ENCODE measurements around the gene LYSMD4. TPM values are rescaled to one million over a fixed set of nuclear protein-coding genes. Genes with fewer than 3 reads are reported as not detected.

The LYSMD4 gene
- total and polyA plus RNA-seq, 5 donors from 2014 or later = 4.9 to 14.6 (median 6.6) TPM

GRCh38 chr15:99721896-99722295 is 11.3 kb downstream of the LYSMD4 start:
- Histone ChIP-seq H3K9me3 (ENCODE audit: control insufficient read depth in 2 of 2, low read length in 2 of 2) (no peaks in the 10 kb centered on the region), H3K27ac (ENCODE audit: insufficient read depth, low read length, poor library complexity, severe bottlenecking) (no peak overlapping the region), H3K36me3 (ENCODE audit: control insufficient read depth, insufficient read depth, low read length) (no peaks in the 10 kb centered on the region), H3K4me1 (ENCODE audit: control insufficient read depth, insufficient read depth, low read length, poor library complexity, severe bottlenecking) (peaks cover 9% of the 10 kb centered on the region), H3K27me3 (ENCODE audit: control insufficient read depth, insufficient read depth, low read length) (no peaks in the 10 kb centered on the region), H3K4me3 (ENCODE audit: low read depth, low read length) (no peak overlapping the region)
- peaks cover 18 to 28% (median 23%) of the 10 kb centered on the region in 4 donors for H3K4me1 Mint-ChIP-seq
- ATAC-seq (ENCODE audit: low read depth in 2 of 2) (no peak), DNase-seq (no peak)
- no peak overlapping the region for H3K27ac Mint-ChIP-seq
- peaks cover 5% of the 10 kb centered on the region for H3K36me3 Mint-ChIP-seq
- no peaks in the 10 kb centered on the region for H3K27me3 Mint-ChIP-seq
- H3K4me3 Mint-ChIP-seq = no peak overlapping the region
- H3K9me3 Mint-ChIP-seq = no peaks in the 10 kb centered on the region

GRCh38 chr15:99721104-99721778 is 12.0 kb downstream of the LYSMD4 start:
- Histone ChIP-seq H3K4me3 (ENCODE audit: low read depth, low read length) (no peak overlapping the region), H3K27ac (ENCODE audit: insufficient read depth, low read length, poor library complexity, severe bottlenecking) (no peak overlapping the region), H3K4me1 (ENCODE audit: control insufficient read depth, insufficient read depth, low read length, poor library complexity, severe bottlenecking) (peaks cover 9% of the 10 kb centered on the region), H3K9me3 (ENCODE audit: control insufficient read depth in 2 of 2, low read length in 2 of 2) (no peaks in the 10 kb centered on the region), H3K36me3 (ENCODE audit: control insufficient read depth, insufficient read depth, low read length) (no peaks in the 10 kb centered on the region), H3K27me3 (ENCODE audit: control insufficient read depth, insufficient read depth, low read length) (no peaks in the 10 kb centered on the region)
- no peak for ATAC-seq (ENCODE audit: low read depth in 2 of 2)
- peak in 1 of 3 donors; percentile 34 for DNase-seq
- peaks cover 3% of the 10 kb centered on the region for H3K36me3 Mint-ChIP-seq
- no peaks in the 10 kb centered on the region for H3K27me3 Mint-ChIP-seq
- peak overlapping the region in 3 of 4 donors; percentile 46 to 78 (median 61) for H3K4me3 Mint-ChIP-seq
- no peaks in the 10 kb centered on the region for H3K9me3 Mint-ChIP-seq
- H3K4me1 Mint-ChIP-seq = peaks cover 18 to 27% (median 22%) of the 10 kb centered on the region in 4 donors
- H3K27ac Mint-ChIP-seq = peak overlapping the region; percentile 7 to 89 (median 52)

- H3K4me3 Mint-ChIP-seq = peak overlapping the region; percentile 46 to 78 (median 54)
- Histone ChIP-seq H3K36me3 (ENCODE audit: control insufficient read depth, insufficient read depth, low read length) (no peaks in the 10 kb centered on the region), H3K27ac (ENCODE audit: insufficient read depth, low read length, poor library complexity, severe bottlenecking) (no peak overlapping the region), H3K4me3 (ENCODE audit: low read depth, low read length) (no peak overlapping the region), H3K4me1 (ENCODE audit: control insufficient read depth, insufficient read depth, low read length, poor library complexity, severe bottlenecking) (peaks cover 9% of the 10 kb centered on the region), H3K27me3 (ENCODE audit: control insufficient read depth, insufficient read depth, low read length) (no peaks in the 10 kb centered on the region), H3K9me3 (ENCODE audit: control insufficient read depth in 2 of 2, low read length in 2 of 2) (no peaks in the 10 kb centered on the region)
- ATAC-seq (ENCODE audit: low read depth in 2 of 2) = peak in 1 of 2 donors; percentile 50
- no peaks in the 10 kb centered on the region for H3K9me3 Mint-ChIP-seq
- H3K4me1 Mint-ChIP-seq = peaks cover 18 to 27% (median 22%) of the 10 kb centered on the region in 4 donors
- peak in 1 of 3 donors; percentile 41 for DNase-seq
- no peaks in the 10 kb centered on the region for H3K27me3 Mint-ChIP-seq
- H3K27ac Mint-ChIP-seq = peak overlapping the region; percentile 7 to 89 (median 52)
- peaks cover 3% of the 10 kb centered on the region for H3K36me3 Mint-ChIP-seq
Observed at GRCh38 chr15:99720533-99720932, 12.7 kb downstream of the LYSMD4 start.

GRCh38 chr15:99719096-99719541 is 14.1 kb downstream of the LYSMD4 start:
- H3K36me3 Mint-ChIP-seq = peaks cover 3% of the 10 kb centered on the region
- H3K4me3 Mint-ChIP-seq = no peak overlapping the region
- H3K27me3 Mint-ChIP-seq = no peaks in the 10 kb centered on the region
- Histone ChIP-seq H3K36me3 (ENCODE audit: control insufficient read depth, insufficient read depth, low read length) (peaks cover 4% of the 10 kb centered on the region), H3K4me1 (ENCODE audit: control insufficient read depth, insufficient read depth, low read length, poor library complexity, severe bottlenecking) (peaks cover 9% of the 10 kb centered on the region), H3K27me3 (ENCODE audit: control insufficient read depth, insufficient read depth, low read length) (no peaks in the 10 kb centered on the region), H3K27ac (ENCODE audit: insufficient read depth, low read length, poor library complexity, severe bottlenecking) (no peak overlapping the region), H3K4me3 (ENCODE audit: low read depth, low read length) (no peak overlapping the region), H3K9me3 (ENCODE audit: control insufficient read depth in 2 of 2, low read length in 2 of 2) (no peaks in the 10 kb centered on the region)
- H3K27ac Mint-ChIP-seq = peak overlapping the region in 1 of 3 donors; percentile 42
- H3K9me3 Mint-ChIP-seq = no peaks in the 10 kb centered on the region
- DNase-seq (no peak), ATAC-seq (ENCODE audit: low read depth in 2 of 2) (no peak)
- H3K4me1 Mint-ChIP-seq = peaks cover 18 to 27% (median 22%) of the 10 kb centered on the region in 4 donors

GRCh38 chr15:99718421-99718820 is 14.8 kb downstream of the LYSMD4 start:
- H3K27ac ChIP-seq (ENCODE audit: insufficient read depth, low read length, poor library complexity, severe bottlenecking) = no peak overlapping the region
- peaks cover 9% of the 10 kb centered on the region for H3K4me1 ChIP-seq (ENCODE audit: control insufficient read depth, insufficient read depth, low read length, poor library complexity, severe bottlenecking)
- no peak overlapping the region for H3K4me3 ChIP-seq (ENCODE audit: low read depth, low read length)
- no peaks in the 10 kb centered on the region for H3K9me3 Mint-ChIP-seq
- no peak overlapping the region for H3K4me3 Mint-ChIP-seq
- ATAC-seq (ENCODE audit: low read depth in 2 of 2) (no peak), DNase-seq (no peak)
- peaks cover 12 to 27% (median 17%) of the 10 kb centered on the region in 4 donors for H3K4me1 Mint-ChIP-seq
- peak overlapping the region in 2 of 3 donors; percentile 62 to 83 for H3K27ac Mint-ChIP-seq
- H3K9me3 ChIP-seq (ENCODE audit: control insufficient read depth in 2 of 2, low read length in 2 of 2) = no peaks in the 10 kb centered on the region
- no peaks in the 10 kb centered on the region for H3K27me3 ChIP-seq (ENCODE audit: control insufficient read depth, insufficient read depth, low read length)
- peaks cover 3% of the 10 kb centered on the region for H3K36me3 Mint-ChIP-seq
- peaks cover 5% of the 10 kb centered on the region for H3K36me3 ChIP-seq (ENCODE audit: control insufficient read depth, insufficient read depth, low read length)
- H3K27me3 Mint-ChIP-seq = no peaks in the 10 kb centered on the region

GRCh38 chr15:99717161-99718009 is 15.9 kb downstream of the LYSMD4 start:
- H3K27me3 Mint-ChIP-seq = no peaks in the 10 kb centered on the region
- H3K9me3 Mint-ChIP-seq = no peaks in the 10 kb centered on the region
- H3K36me3 ChIP-seq (ENCODE audit: control insufficient read depth, insufficient read depth, low read length) = peaks cover 14% of the 10 kb centered on the region
- peak overlapping the region in 1 of 3 donors; percentile 62 for H3K27ac Mint-ChIP-seq
- no peak overlapping the region for H3K4me3 Mint-ChIP-seq
- DNase-seq (no peak), ATAC-seq (ENCODE audit: low read depth in 2 of 2) (no peak)
- H3K27ac ChIP-seq (ENCODE audit: insufficient read depth, low read length, poor library complexity, severe bottlenecking) = no peak overlapping the region
- H3K4me3 ChIP-seq (ENCODE audit: low read depth, low read length) = no peak overlapping the region
- no peaks in the 10 kb centered on the region for H3K9me3 ChIP-seq (ENCODE audit: control insufficient read depth in 2 of 2, low read length in 2 of 2)
- peaks cover 10 to 28% (median 16%) of the 10 kb centered on the region in 4 donors for H3K4me1 Mint-ChIP-seq
- peaks cover 9% of the 10 kb centered on the region for H3K4me1 ChIP-seq (ENCODE audit: control insufficient read depth, insufficient read depth, low read length, poor library complexity, severe bottlenecking)
- H3K27me3 ChIP-seq (ENCODE audit: control insufficient read depth, insufficient read depth, low read length) = no peaks in the 10 kb centered on the region
- peaks cover 8% of the 10 kb centered on the region for H3K36me3 Mint-ChIP-seq

GRCh38 chr15:99716540-99717095 is 16.6 kb downstream of the LYSMD4 start:
- Histone ChIP-seq H3K27me3 (ENCODE audit: control insufficient read depth, insufficient read depth, low read length) (no peaks in the 10 kb centered on the region), H3K9me3 (ENCODE audit: control insufficient read depth in 2 of 2, low read length in 2 of 2) (no peaks in the 10 kb centered on the region), H3K36me3 (ENCODE audit: control insufficient read depth, insufficient read depth, low read length) (peaks cover 20% of the 10 kb centered on the region), H3K4me1 (ENCODE audit: control insufficient read depth, insufficient read depth, low read length, poor library complexity, severe bottlenecking) (peaks cover 9% of the 10 kb centered on the region), H3K27ac (ENCODE audit: insufficient read depth, low read length, poor library complexity, severe bottlenecking) (no peak overlapping the region), H3K4me3 (ENCODE audit: low read depth, low read length) (no peak overlapping the region)
- peaks cover 8% of the 10 kb centered on the region for H3K36me3 Mint-ChIP-seq
- no peaks in the 10 kb centered on the region for H3K9me3 Mint-ChIP-seq
- H3K4me3 Mint-ChIP-seq = no peak overlapping the region
- ATAC-seq (ENCODE audit: low read depth in 2 of 2) (no peak), DNase-seq (no peak)
- H3K4me1 Mint-ChIP-seq = peaks cover 10 to 26% (median 14%) of the 10 kb centered on the region in 4 donors
- H3K27ac Mint-ChIP-seq = no peak overlapping the region
- no peaks in the 10 kb centered on the region for H3K27me3 Mint-ChIP-seq

Data from CD4-positive, CD25-positive, alpha-beta regulatory T cell (primary cell).